Bronchial epithelial cell (primary cell): Measurements from ENCODE around the gene SIGLEC8. TPM values are rescaled to one million over a fixed set of nuclear protein-coding genes. Genes with fewer than 3 reads are reported as not detected.

Source experiments
- DNase-seq: peaks from one replicate; pipeline ENCODE4 v3.0.0-alpha.2; 2010; ENCODE audit warnings: low read depth
- FAIRE-seq: peaks from 2 replicates; lab custom pipeline; 2011; peaks lifted over from hg19 to GRCh38; lab: Jason Lieb, UNC
- H3K27me3 ChIP-seq: 2 replicates; pipeline ENCODE4 v1.5.1; 2011; ENCODE audit warnings: low read length; ENCODE audit not compliant: control insufficient read depth, insufficient read depth
- H3K36me3 ChIP-seq: 2 replicates; pipeline ENCODE4 v1.5.1; 2011; ENCODE audit warnings: low read length; ENCODE audit not compliant: control insufficient read depth, insufficient read depth
- H3K4me3 ChIP-seq: 2 replicates; pipeline ENCODE4 v1.5.1; 2011; ENCODE audit warnings: mild to moderate bottlenecking, low read depth, low read length, control low read depth
- CTCF ChIP-seq: IDR thresholded peaks from 2 replicates; pipeline ENCODE4 v1.5.1; 2011; ENCODE audit warnings: mild to moderate bottlenecking, moderate library complexity, low read length, control low read depth, inconsistent platforms; ENCODE audit not compliant: insufficient read depth, severe bottlenecking
- total RNA-seq: library from RNA; depleted of rRNA; stranded (reverse); fragments of >200 nt; gene quantifications from 2 replicates; pipeline ENCODE4 v1.2.1, GENCODE V29; 2014

Gene SIGLEC8
- total RNA-seq = not detected in 2 replicates

GRCh38 chr19:51458051-51458645 is at the start of gene SIGLEC8:
Gene SIGLEC8, minus strand, starts transcription at chr19:51458454. Its CDS starts 67 bp downstream, at chr19:51458387.
- DNase-seq (no peak), FAIRE-seq (no peak)
- Histone ChIP-seq H3K27me3 (no peaks in the 10 kb centered on the region), H3K36me3 (no peaks in the 10 kb centered on the region), H3K4me3 (no peak within 1 kb of the TSS)
- no peak for TF ChIP-seq CTCF

GRCh38 chr19:51507640-51508058 is 49.4 kb upstream of the SIGLEC8 start:
- TF ChIP-seq CTCF = no peak
- DNase-seq (no peak), FAIRE-seq (no peak)
- Histone ChIP-seq H3K4me3 (no peak overlapping the region), H3K36me3 (no peaks in the 10 kb centered on the region), H3K27me3 (no peaks in the 10 kb centered on the region)

GRCh38 chr19:51507192-51507591 is 48.9 kb upstream of the SIGLEC8 start:
- Histone ChIP-seq H3K36me3 (no peaks in the 10 kb centered on the region), H3K27me3 (no peaks in the 10 kb centered on the region), H3K4me3 (no peak overlapping the region)
- no peak for TF ChIP-seq CTCF
- FAIRE-seq (no peak), DNase-seq (no peak)

GRCh38 chr19:51505904-51506303 is 47.6 kb upstream of the SIGLEC8 start:
- Histone ChIP-seq H3K36me3 (no peaks in the 10 kb centered on the region), H3K4me3 (no peak overlapping the region), H3K27me3 (no peaks in the 10 kb centered on the region)
- no peak for TF ChIP-seq CTCF
- DNase-seq (no peak), FAIRE-seq (no peak)

- no peak overlapping the region for H3K4me3 ChIP-seq
- FAIRE-seq (no peak), DNase-seq (no peak)
- H3K27me3 ChIP-seq = no peaks in the 10 kb centered on the region
- H3K36me3 ChIP-seq = no peaks in the 10 kb centered on the region
- TF ChIP-seq CTCF = no peak
These were observed 45.6 kb upstream of the SIGLEC8 start for GRCh38 chr19:51503896-51504295.

- H3K27me3 ChIP-seq = no peaks in the 10 kb centered on the region
- DNase-seq (no peak), FAIRE-seq (no peak)
- TF ChIP-seq CTCF = no peak
- no peaks in the 10 kb centered on the region for H3K36me3 ChIP-seq
- H3K4me3 ChIP-seq = no peak overlapping the region
These were observed 45.1 kb upstream of the SIGLEC8 start for GRCh38 chr19:51503286-51503817.
